ENCODE results near the gene GPRC5D. TPM values are rescaled to one million over a fixed set of nuclear protein-coding genes. Genes with fewer than 3 reads are reported as not detected.

GPRC5D gene
- total RNA-seq, 3 donors from 2014 or later = not detected

DNA sequence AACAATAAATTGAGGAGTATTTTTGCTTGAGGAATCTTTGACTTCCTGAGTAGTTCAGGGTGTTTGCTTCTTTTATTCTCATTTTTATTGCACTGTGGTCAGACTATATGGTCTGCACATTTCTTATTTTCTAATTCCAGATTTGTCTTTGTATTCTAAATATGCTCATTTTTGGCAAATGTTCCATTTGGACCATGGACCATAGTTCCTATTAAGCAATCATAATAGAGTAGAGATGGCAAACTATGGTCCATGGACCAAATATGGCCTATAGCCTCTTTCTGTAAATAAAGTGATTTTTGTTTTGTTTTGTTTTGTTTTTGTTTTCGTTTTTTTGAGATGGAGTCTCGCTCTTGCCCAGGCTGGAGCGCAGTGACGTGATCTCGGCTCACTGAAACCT is 58.5 kb downstream of the GPRC5D start:
- Histone ChIP-seq H3K27me3 (no peaks in the 10 kb centered on the region), H3K4me1 (no peaks in the 10 kb centered on the region), H3K27ac (peak overlapping the region in 1 of 2 donors; percentile 98), H3K36me3 (no peaks in the 10 kb centered on the region), H3K4me3 (peak overlapping the region in 1 of 3 donors; percentile 72), H3K9me3 (no peaks in the 10 kb centered on the region)
- intact Hi-C loops (cut with DNase I; ENCODE audit: low total_unique reads) = no loop called here
- TF ChIP-seq POLR2AphosphoS5 (IDR thresholded peaks at IDR 0.05) = no peak
- no peak for TF ChIP-seq POLR2A (IDR thresholded peaks at IDR 0.05)
- TF ChIP-seq, protein P1, sequence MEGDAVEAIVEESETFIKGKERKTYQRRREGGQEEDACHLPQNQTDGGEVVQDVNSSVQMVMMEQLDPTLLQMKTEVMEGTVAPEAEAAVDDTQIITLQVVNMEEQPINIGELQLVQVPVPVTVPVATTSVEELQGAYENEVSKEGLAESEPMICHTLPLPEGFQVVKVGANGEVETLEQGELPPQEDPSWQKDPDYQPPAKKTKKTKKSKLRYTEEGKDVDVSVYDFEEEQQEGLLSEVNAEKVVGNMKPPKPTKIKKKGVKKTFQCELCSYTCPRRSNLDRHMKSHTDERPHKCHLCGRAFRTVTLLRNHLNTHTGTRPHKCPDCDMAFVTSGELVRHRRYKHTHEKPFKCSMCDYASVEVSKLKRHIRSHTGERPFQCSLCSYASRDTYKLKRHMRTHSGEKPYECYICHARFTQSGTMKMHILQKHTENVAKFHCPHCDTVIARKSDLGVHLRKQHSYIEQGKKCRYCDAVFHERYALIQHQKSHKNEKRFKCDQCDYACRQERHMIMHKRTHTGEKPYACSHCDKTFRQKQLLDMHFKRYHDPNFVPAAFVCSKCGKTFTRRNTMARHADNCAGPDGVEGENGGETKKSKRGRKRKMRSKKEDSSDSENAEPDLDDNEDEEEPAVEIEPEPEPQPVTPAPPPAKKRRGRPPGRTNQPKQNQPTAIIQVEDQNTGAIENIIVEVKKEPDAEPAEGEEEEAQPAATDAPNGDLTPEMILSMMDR (IDR thresholded peaks at IDR 0.05) = no peak
- no peak for DNase-seq (ENCODE audit: low spot score in 2 of 2)

DNA sequence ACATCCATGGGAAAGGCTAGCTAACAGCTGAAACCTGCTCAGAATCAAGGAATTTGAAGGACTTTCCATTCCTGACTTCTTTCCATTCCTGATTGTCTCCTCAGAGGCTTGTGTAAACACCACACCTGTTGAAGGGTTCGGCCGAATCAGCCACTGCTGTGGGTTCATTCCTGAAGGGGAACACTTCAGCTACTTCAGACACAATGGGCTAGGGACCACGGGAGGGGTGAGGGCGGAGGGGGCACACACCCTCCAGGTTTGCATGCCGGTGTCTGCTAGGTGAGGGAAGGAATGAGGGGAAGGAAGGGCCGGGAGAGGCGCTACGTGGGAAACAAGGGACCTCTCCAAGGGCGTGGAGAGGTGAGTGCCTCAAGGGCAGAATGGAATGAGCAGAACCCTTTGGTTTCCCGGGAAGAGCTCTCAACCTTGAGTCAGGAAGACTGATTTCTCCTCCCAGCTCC is 59.3 kb downstream of the GPRC5D start:
- H3K27me3 ChIP-seq = no peaks in the 10 kb centered on the region
- intact Hi-C loops (cut with DNase I; ENCODE audit: low total_unique reads) = no loop called here
- H3K4me3 ChIP-seq = peak overlapping the region; percentile 46 to 72 (median 67)
- no peaks in the 10 kb centered on the region for H3K4me1 ChIP-seq
- H3K36me3 ChIP-seq = no peaks in the 10 kb centered on the region
- no peaks in the 10 kb centered on the region for H3K9me3 ChIP-seq
- peak overlapping the region; percentile 94 to 98 for H3K27ac ChIP-seq
- DNase-seq (ENCODE audit: low spot score in 2 of 2) = no peak
- TF ChIP-seq POLR2A (IDR thresholded peaks at IDR 0.05) (no peak), POLR2AphosphoS5 (IDR thresholded peaks at IDR 0.05) (no peak)
- TF ChIP-seq, protein P1 (IDR thresholded peaks at IDR 0.05) = no peak

DNA sequence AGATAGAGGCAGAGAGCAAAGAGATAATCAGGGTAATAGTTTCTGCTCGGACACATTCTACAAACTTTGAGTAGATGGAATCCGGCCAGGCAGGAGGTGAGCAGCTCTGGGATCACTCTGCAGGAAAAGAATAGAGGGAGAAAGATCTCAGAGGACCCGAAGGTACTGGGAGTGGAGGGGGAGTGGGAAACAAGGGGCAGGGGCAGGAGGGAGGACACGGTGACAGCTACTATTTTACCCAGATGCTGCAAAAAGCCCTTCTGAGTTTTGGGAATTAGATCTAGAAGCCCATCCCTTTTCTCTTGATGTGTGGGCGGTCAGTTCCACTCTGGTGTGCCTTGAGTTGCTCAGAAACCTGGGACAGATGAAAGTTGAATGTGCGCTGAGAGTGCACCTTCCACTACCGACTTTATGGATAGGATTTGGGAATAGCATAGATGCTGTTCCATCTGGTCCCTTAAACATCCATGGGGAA is 60.1 kb downstream of the GPRC5D start:
- Histone ChIP-seq H3K4me3 (peak overlapping the region; percentile 46 to 72 (median 67)), H3K27me3 (no peaks in the 10 kb centered on the region), H3K4me1 (no peaks in the 10 kb centered on the region), H3K9me3 (no peaks in the 10 kb centered on the region), H3K36me3 (no peaks in the 10 kb centered on the region), H3K27ac (peak overlapping the region; percentile 94 to 98)
- DNase-seq (ENCODE audit: low spot score in 2 of 2) = no peak
- TF ChIP-seq POLR2A (IDR thresholded peaks at IDR 0.05) = no peak
- TF ChIP-seq, protein P1 (IDR thresholded peaks at IDR 0.05) = no peak
- TF ChIP-seq POLR2AphosphoS5 (IDR thresholded peaks at IDR 0.05) = no peak
- intact Hi-C loops (cut with DNase I; ENCODE audit: low total_unique reads) = no loop called here

DNA sequence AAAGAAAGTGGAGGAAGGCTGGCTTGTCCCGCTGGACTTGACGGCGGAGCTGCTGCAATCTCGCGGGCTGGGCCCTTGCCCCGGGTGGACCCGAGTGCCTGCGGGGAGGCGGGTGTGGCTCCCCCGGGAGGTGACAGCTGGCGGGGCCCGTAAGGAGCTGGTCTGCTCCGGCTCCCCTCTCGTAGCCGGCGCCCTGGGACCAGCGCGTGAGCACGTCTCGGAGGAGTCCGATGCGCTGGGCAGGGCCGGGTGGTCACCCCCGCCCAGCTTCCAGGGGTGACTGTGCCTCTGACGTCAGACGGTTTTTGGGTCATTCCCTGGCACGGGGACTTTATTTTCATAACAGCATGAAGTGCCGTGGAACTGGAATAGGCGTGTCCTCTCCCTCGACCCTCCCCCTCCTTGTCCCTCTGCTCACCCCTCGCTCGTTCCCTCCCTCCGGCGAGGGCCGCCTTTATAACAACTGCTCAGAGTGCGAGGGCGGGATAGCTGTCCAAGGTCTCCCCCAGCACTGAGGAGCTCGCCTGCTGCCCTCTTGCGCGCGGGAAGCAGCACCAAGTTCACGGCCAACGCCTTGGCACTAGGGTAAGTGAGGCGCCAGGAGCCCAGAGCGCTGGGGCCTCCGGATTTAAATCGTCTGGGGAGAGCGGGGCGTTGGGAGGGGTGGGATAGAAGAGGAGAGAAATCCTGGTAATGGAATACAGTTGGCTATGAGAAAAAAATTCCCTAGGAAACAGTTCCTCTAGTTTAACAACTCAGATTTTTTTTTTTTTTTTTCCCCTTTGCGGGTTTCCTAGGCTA is 60.7 kb downstream of the GPRC5D start, which contains the start of gene GPRC5A:
GPRC5A (plus strand) TSS at position 483 of the 801 bp plus-strand sequence. CDS start 16,688 bp downstream, outside the sequence.
- DNase-seq (ENCODE audit: low spot score in 2 of 2) = peak; percentile 90
- H3K36me3 ChIP-seq = no peaks in the 10 kb centered on the region
- no peaks in the 10 kb centered on the region for H3K9me3 ChIP-seq
- intact Hi-C loops (cut with DNase I; ENCODE audit: low total_unique reads) = no loop called here
- H3K27me3 ChIP-seq = no peaks in the 10 kb centered on the region
- TF ChIP-seq POLR2A (IDR thresholded peaks at IDR 0.05) (peak; percentile 74), POLR2AphosphoS5 (IDR thresholded peaks at IDR 0.05) (peak; percentile 86 to 94 (median 88))
- TF ChIP-seq, protein P1 (IDR thresholded peaks at IDR 0.05) = peak; percentile 3 to 27 (median 7)
- peak within 1 kb of the TSS; percentile 46 to 72 (median 67) for H3K4me3 ChIP-seq
- no peaks in the 10 kb centered on the region for H3K4me1 ChIP-seq
- H3K27ac ChIP-seq = peak within 1 kb of the TSS; percentile 94 to 98

Other genes starting within 250 kb of the GPRC5D start
- 100 to 1,000 TPM in 1 of 3 donors, 10 to 100 TPM in 2; 45.0 to 113 (median 100.0) TPM for gene CDKN1B, start 234.8 kb downstream of the GPRC5D start, total RNA-seq
- gene APOLD1, start 166.5 kb downstream of the GPRC5D start, total RNA-seq = 100 to 1,000 TPM in 1 of 3 donors, 10 to 100 TPM in 2; 26.7 to 236 (median 41.4) TPM
- gene DDX47, start 138.8 kb downstream of the GPRC5D start, total RNA-seq = 10 to 100 TPM; 44.8 to 81.1 (median 60.0) TPM
- 10 to 100 TPM; 10.9 to 40.1 (median 21.6) TPM for gene GPRC5A, start 60.6 kb downstream of the GPRC5D start, total RNA-seq
- gene HEBP1, start 48.1 kb upstream of the GPRC5D start, total RNA-seq = 10 to 100 TPM; 36.4 to 64.5 (median 39.7) TPM
- 10 to 100 TPM in 2 of 3 donors, 1 to 10 TPM in 1; 4.6 to 21.4 (median 16.4) TPM for gene FAM234B, start 92.2 kb upstream of the GPRC5D start, total RNA-seq
- not detected for gene GSG1, start 151.5 kb upstream of the GPRC5D start, total RNA-seq
- 100 to 1,000 TPM; 207 to 759 (median 444) TPM for gene EMP1, start 244.6 kb upstream of the GPRC5D start, total RNA-seq